Measurements from ENCODE around the gene SYCP3. TPM values are rescaled to one million over a fixed set of nuclear protein-coding genes. Genes with fewer than 3 reads are reported as not detected.

SYCP3 gene
- total and polyA plus RNA-seq, 2 experiments from 2014 or later, result 0.07 to 1.2 TPM

GRCh38 chr12:101743724-101744472 is 4.6 kb upstream of the SYCP3 start:
- Histone ChIP-seq H4K20me1 (ENCODE audit: insufficient read depth, poor library complexity, severe bottlenecking) (no peaks in the 10 kb centered on the region), H3K79me2 (no peaks in the 10 kb centered on the region), H3K4me2 (no peak overlapping the region), H3K27me3 (no peaks in the 10 kb centered on the region), H3K4me3 (no peak overlapping the region), H2AFZ (no peak overlapping the region), H3K27ac (no peak overlapping the region), H3K9me3 (ENCODE audit: low read depth) (no peaks in the 10 kb centered on the region), H3K9me2 (replicated peaks; ENCODE audit: insufficient read depth) (no peaks in the 10 kb centered on the region), H3K4me1 (ENCODE audit: insufficient read depth) (no peaks in the 10 kb centered on the region), H3K36me3 (replicated peaks; ENCODE audit: insufficient read depth, low read depth) (no peaks in the 10 kb centered on the region)
- WGBS (ENCODE audit: low lambda C conversion rate, missing lambda C conversion rate), result 82% methylated on average over 10 of the region's 10 CpGs
- TF ChIP-seq EZH2 (IDR thresholded peaks at IDR 0.05; ENCODE audit: borderline replicate concordance) (no peak), CTCF (IDR thresholded peaks at IDR 0.05; ENCODE audit: poor library complexity) (no peak), EZH2phosphoT487 (IDR thresholded peaks at IDR 0.05; ENCODE audit: low read depth, severe bottlenecking, unreplicated experiment) (no peak)
- no peak for DNase-seq (ENCODE audit: low spot score)

- Histone ChIP-seq H3K27ac (no peak overlapping the region), H3K9me3 (ENCODE audit: low read depth) (no peaks in the 10 kb centered on the region), H4K20me1 (ENCODE audit: insufficient read depth, poor library complexity, severe bottlenecking) (no peaks in the 10 kb centered on the region), H3K27me3 (no peaks in the 10 kb centered on the region), H3K4me2 (no peak overlapping the region), H3K4me1 (ENCODE audit: insufficient read depth) (no peaks in the 10 kb centered on the region), H3K79me2 (no peaks in the 10 kb centered on the region), H3K36me3 (replicated peaks; ENCODE audit: insufficient read depth, low read depth) (no peaks in the 10 kb centered on the region), H3K4me3 (no peak overlapping the region), H2AFZ (no peak overlapping the region), H3K9me2 (replicated peaks; ENCODE audit: insufficient read depth) (no peaks in the 10 kb centered on the region)
- TF ChIP-seq CTCF (IDR thresholded peaks at IDR 0.05; ENCODE audit: poor library complexity), result no peak
- TF ChIP-seq EZH2phosphoT487 (IDR thresholded peaks at IDR 0.05; ENCODE audit: low read depth, severe bottlenecking, unreplicated experiment), result no peak
- no peak for TF ChIP-seq EZH2 (IDR thresholded peaks at IDR 0.05; ENCODE audit: borderline replicate concordance)
- DNase-seq (ENCODE audit: low spot score), result no peak
- 88% methylated on average over 1 of the region's 1 CpG for WGBS (ENCODE audit: low lambda C conversion rate, missing lambda C conversion rate)
Measured at GRCh38 chr12:101743242-101743641, 4.0 kb upstream of the SYCP3 start.

GRCh38 chr12:101740980-101741379 is 1.7 kb upstream of the SYCP3 start:
- Histone ChIP-seq H3K9me2 (replicated peaks; ENCODE audit: insufficient read depth) (no peaks in the 10 kb centered on the region), H2AFZ (no peak overlapping the region), H3K36me3 (replicated peaks; ENCODE audit: insufficient read depth, low read depth) (no peaks in the 10 kb centered on the region), H3K4me3 (no peak overlapping the region), H3K27ac (no peak overlapping the region), H3K9me3 (ENCODE audit: low read depth) (no peaks in the 10 kb centered on the region), H3K4me2 (no peak overlapping the region), H3K27me3 (no peaks in the 10 kb centered on the region), H4K20me1 (ENCODE audit: insufficient read depth, poor library complexity, severe bottlenecking) (no peaks in the 10 kb centered on the region), H3K4me1 (ENCODE audit: insufficient read depth) (no peaks in the 10 kb centered on the region), H3K79me2 (no peaks in the 10 kb centered on the region)
- WGBS (ENCODE audit: low lambda C conversion rate, missing lambda C conversion rate), result 72% methylated on average over 5 of the region's 5 CpGs
- DNase-seq (ENCODE audit: low spot score), result no peak
- TF ChIP-seq EZH2 (IDR thresholded peaks at IDR 0.05; ENCODE audit: borderline replicate concordance) (no peak), CTCF (IDR thresholded peaks at IDR 0.05; ENCODE audit: poor library complexity) (no peak), EZH2phosphoT487 (IDR thresholded peaks at IDR 0.05; ENCODE audit: low read depth, severe bottlenecking, unreplicated experiment) (no peak)

Measured in hepatocyte (in vitro differentiated cells).